ENCODE results near the gene SORT1. TPM values are rescaled to one million over a fixed set of nuclear protein-coding genes. Genes with fewer than 3 reads are reported as not detected.

Gene SORT1
- total and polyA plus RNA-seq, 2 of the 13 experiments (the other 11 are each of a cell fraction or from before 2014, with no cell fraction given), result 32.4 to 93.0 TPM

- TF ChIP-seq REST (IDR thresholded peaks at IDR 0.05; ENCODE audit: borderline replicate concordance in 1 of 2, low read depth in 1 of 2, low read length in 2 of 2), result peak in 1 of 2 experiments; percentile 57; a peak in 1 of 4 replicates
- TF ChIP-seq ZMYM4 (CRISPR knock-in tag; IDR thresholded peaks at IDR 0.05), result peak; percentile 86
- 0 out of 2 replicates have a peak, but pooled peaks have one; percentile 36 for TF ChIP-seq ZFP1 (CRISPR knock-in tag; IDR thresholded peaks at IDR 0.05)
- no peak for TF ChIP-seq ZNF512B (CRISPR knock-in tag; IDR thresholded peaks at IDR 0.05; ENCODE audit: borderline replicate concordance)
- no peak for TF ChIP-seq NR2F2 (IDR thresholded peaks at IDR 0.05; ENCODE audit: borderline replicate concordance, low read depth)
- TF ChIP-seq ZGPAT (CRISPR knock-in tag; IDR thresholded peaks at IDR 0.05), result peak; percentile 86
- peak; percentile 73; the same call in 1 of the 2 replicates for TF ChIP-seq TBX2 (CRISPR knock-in tag; IDR thresholded peaks at IDR 0.05; ENCODE audit: borderline replicate concordance)
- no peak for TF ChIP-seq MIER2 (CRISPR knock-in tag; IDR thresholded peaks at IDR 0.05)
- no peak for TF ChIP-seq FOXK1 (CRISPR knock-in tag; IDR thresholded peaks at IDR 0.05; ENCODE audit: borderline replicate concordance, low read depth)
- TF ChIP-seq ZNF660 (CRISPR knock-in tag; IDR thresholded peaks at IDR 0.05; ENCODE audit: borderline replicate concordance, low read depth), result no peak
- peak; percentile 56; the same call in 1 of the 2 replicates for TF ChIP-seq TFAP4 (IDR thresholded peaks at IDR 0.05; ENCODE audit: borderline replicate concordance, low read depth)
- TF ChIP-seq ZFP90 (CRISPR knock-in tag; IDR thresholded peaks at IDR 0.05; ENCODE audit: borderline replicate concordance), result peak; percentile 36; the same call in 1 of the 2 replicates
- no peak; the same call in 1 of the 2 replicates for TF ChIP-seq ZNF703 (CRISPR knock-in tag; IDR thresholded peaks at IDR 0.05; ENCODE audit: borderline replicate concordance)
- no peak for TF ChIP-seq ZIK1 (CRISPR knock-in tag; IDR thresholded peaks at IDR 0.05; ENCODE audit: borderline replicate concordance, low read depth)
- no peak for TF ChIP-seq ZFP36 (IDR thresholded peaks at IDR 0.05; ENCODE audit: borderline replicate concordance, low read depth, low read length, partially characterized antibody)
- no peak for TF ChIP-seq SNAPC5 (CRISPR knock-in tag; IDR thresholded peaks at IDR 0.05; ENCODE audit: borderline replicate concordance)
- no peak for TF ChIP-seq SCMH1 (CRISPR knock-in tag; IDR thresholded peaks at IDR 0.05; ENCODE audit: borderline replicate concordance)
- TF ChIP-seq ZNF556 (CRISPR knock-in tag; IDR thresholded peaks at IDR 0.05; ENCODE audit: borderline replicate concordance), result peak; percentile 68; the same call in 1 of the 2 replicates
- TF ChIP-seq GATAD1 (CRISPR knock-in tag; IDR thresholded peaks at IDR 0.05), result peak; percentile 76
These were observed 114.6 kb downstream of the SORT1 start, which contains the start of gene PSRC1 (continued) for GRCh38 chr1:109282952-109283747.
